Stimulated activated CD8-positive, alpha-beta memory T cell treated with anti-CD3 and anti-CD28 coated beads, Interleukin-4, amount 100 ng/mL, for 4 hours (primary cell): ENCODE data around the gene BBS4.

Source experiments
- DNase-seq, 2 donors: peaks; one replicate each; pipeline ENCODE4 v3.0.0-alpha.2; 2020; ENCODE audit warnings: low read depth in 2 of 2, low spot score in 1 of 2

BBS4 gene

DNA sequence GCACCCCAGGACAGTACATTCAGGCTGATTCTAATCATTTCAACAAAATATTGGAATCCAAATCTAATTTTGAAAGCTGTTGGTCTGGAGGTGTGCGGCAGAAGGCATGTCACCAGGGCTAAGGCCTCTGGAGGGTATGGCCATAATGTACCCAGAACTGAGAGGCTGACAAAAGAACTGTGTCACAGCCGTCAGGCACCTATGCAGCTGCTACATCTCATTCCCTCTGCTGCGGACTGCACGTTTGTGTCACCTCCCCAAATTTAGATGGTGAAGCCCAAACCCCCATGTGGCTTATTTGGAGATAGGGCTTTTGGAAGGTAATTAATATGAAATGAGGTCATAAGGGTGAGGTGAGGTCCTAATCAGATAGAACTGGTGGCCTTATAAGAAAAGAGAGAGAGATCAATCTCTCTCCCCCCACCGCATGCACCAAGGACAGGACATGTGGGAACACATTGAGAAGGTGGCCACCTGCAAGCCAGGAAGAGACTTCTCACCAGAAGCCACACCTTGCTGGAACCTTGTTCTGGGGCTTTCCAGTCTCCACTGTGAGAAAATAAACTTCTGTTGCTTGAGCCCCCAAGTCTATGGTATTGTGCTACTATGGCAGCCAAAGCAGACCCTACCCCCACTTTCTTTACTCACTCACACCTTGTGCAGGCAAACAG is 74.7 kb downstream of the BBS4 start:
- no peak for DNase-seq

DNA sequence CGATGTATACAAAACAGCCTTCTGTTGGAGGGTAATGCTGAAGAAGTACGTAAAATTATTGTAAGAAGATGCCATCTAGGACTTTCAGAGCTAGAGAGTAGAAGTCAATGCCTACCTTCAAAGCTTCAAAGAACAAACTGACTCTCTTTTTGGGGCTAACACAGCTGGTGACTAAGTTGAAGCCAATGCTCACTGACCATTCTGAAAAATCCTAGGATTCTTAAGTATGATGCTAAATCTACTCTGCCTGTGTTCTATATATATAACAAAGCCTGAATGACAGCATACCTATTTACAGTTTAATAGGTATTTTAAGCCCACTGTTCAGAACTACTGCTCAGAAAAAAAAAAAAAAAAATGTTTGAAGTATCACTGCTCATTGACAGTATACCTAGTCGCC is 78.6 kb downstream of the BBS4 start:
- DNase-seq: no peak

DNA sequence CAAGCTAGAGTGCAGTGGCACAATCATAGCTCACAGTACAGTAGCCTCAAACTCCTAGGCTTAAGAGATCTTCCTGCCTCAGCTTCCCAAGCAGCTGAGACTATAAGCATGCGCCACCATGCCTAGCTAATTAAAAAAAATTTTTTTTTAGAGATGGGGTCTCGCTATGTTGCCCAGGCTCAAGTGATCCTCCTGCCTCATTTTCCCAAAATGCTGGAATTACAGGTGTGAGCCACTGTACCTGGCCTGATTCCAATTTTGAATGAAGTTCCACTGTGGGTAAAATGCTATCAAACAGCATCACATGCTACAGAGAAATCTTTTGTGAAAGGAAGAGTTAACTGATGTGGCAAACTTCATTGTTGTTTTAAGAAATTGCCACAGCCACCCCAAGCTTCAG is 80.0 kb downstream of the BBS4 start:
- no peak for DNase-seq

DNA sequence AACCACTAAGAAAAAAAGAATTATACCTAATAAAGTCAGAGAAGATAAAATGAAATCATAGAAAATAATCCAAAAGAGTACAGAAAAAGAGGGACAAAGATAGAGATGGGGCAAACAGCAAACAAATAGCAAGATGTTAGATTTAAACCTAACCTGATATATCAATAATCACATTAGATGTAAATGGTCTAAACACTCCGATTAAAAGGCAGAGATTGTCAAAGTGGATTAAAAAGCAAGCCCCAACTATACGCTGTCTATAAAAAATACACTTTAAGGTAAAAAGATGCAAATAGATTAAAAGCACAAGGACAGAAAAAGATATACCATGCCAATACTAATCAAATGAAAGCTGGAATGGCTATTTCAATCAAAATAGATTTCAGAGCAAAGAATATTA is 80.8 kb downstream of the BBS4 start:
- no peak for DNase-seq

DNA sequence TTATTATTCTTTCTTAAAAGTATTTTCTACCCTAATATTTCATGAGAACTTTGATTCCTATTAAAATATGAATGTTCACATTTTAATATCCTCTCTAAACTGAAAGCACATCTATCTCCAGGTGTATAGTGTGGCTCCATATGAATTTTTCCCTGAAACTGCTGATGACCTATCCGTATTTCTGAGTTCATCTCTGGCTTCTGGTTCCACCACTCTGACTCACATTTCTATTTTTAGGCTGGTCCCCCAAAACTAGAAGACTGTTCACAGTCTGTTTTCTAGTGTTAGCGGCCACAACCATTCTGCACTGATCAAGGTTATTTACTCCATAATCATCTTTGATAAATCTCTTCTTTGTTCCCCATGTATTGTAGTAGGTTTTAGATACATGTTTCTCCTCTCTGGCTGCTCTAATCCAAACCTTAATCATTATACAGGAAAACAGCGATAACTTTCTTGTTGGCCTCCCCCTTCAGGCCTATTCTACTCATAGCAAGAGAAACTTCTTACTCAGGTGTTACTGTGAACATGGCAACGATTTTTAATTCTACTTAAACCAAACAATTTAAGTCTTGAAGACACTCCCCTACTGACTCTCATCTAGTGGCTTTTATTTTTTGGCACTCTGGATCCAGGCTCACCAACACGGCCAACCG is 84.8 kb downstream of the BBS4 start:
- no peak for DNase-seq

- no peak for DNase-seq
Measured at GRCh38 chr15:72771329-72771725, 85.3 kb downstream of the BBS4 start.

GRCh38 chr15:72774696-72775383 is 88.8 kb downstream of the BBS4 start:
- no peak for DNase-seq

DNA sequence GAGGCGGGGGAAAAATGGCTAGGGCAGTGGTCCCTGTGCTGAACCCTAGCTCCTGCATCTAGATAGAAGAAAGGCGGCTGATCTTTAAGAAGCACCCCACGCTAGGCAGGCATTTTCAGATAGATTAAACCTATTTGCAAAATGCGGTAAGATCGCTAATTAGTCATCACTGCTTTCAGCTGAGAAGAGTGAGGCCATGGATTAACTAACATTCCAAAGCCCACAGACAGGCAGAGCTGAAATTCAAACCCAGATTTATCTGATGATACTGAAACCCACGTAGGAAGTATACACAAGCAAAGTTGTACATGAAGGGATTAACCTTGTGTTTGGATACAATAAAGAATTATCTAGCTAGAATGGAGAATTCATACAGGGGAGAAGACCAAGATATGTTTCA is 92.8 kb downstream of the BBS4 start:
- no peak for DNase-seq

GRCh38 chr15:72781631-72782030 is 95.6 kb downstream of the BBS4 start:
- DNase-seq: no peak

GRCh38 chr15:72782274-72783003 is 96.4 kb downstream of the BBS4 start:
- DNase-seq: no peak

DNA sequence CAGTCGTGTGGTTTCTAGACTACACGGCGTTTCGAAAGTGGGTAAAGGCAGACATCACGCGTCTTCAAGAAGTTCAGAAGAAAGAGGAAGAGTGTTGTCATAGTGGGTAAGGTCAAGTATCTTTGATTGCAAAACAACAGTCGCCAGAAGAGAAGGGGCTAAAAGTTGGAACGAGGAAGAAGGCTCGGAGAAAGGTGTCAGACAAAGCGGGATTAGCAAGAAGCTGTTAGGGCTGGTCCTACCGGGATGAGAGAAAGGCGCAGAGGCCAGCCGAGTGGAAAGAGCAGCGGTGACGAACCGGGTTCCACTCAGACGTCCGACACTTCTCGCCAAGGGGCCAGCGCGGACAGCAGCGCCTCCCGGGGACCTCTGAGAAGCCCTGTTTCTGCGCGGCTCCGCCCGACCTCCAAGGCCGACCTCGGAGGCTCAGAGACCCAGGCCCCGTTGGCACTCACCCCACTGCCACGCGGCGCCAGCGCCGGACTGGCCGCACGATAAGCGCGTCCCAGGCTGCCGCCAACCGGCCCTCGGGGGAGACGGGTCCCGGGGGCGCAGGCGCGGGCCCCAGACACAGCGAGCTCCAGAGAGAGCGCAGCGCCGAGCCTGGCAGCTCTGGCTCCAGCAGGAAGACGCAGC is 97.1 kb downstream of the BBS4 start:
- peak in 1 of 2 donors; percentile 13 for DNase-seq

GRCh38 chr15:72783640-72784455 is 97.8 kb downstream of the BBS4 start, which contains the start of gene ADPGK:
ADPGK (minus strand) TSS chr15:72783758; CDS start chr15:72783691, 67 bp downstream.
- DNase-seq: peak; percentile 85 to 86

GRCh38 chr15:72784456-72784876 is 98.5 kb downstream of the BBS4 start:
- DNase-seq: no peak

DNA sequence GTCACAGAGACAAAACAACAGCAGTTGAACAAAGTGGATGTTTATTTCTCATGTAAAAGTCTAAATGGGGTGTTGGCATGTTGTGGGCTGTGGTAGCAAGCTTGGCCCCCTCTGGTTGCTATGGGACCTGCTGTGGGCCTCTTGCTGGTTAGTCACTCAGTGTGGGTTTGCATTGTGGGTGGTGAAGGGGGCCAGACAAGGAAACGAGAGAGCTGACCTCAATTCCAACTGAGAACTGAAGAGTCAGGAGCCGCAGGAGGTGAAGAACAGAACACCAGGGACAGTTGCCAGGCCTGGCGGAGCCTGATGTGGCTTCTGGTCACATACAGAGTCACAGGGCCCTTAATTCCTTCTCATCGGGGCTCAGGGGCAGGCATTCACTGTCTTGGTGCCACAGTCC is 99.4 kb downstream of the BBS4 start:
- DNase-seq: peak in 1 of 2 donors; percentile 45

DNA sequence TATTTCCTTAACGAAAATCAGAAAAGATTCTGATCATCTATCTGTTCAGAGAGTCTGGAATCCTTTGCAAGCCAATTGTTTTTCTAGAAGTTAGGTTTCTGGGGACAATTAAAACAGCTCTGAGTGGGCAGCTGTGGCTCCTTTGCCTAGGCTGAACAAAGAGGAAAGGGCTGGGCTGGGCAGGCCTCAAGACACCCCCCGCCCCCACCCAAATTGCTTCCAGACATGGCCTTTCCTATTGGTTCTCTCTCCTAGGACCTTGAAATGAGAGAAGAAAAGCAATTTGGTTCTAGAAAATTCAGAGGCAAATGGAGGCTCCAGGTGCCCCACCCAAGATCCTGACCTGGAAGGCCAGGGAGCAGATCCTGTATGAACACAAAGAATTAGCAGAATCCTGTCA is 99.8 kb downstream of the BBS4 start:
- no peak for DNase-seq

- no peak for DNase-seq
Measured at GRCh38 chr15:72786242-72786641, 100.2 kb downstream of the BBS4 start.

- no peak for DNase-seq
Measured at GRCh38 chr15:72786676-72787345, 100.8 kb downstream of the BBS4 start.

GRCh38 chr15:72787526-72787925 is 101.5 kb downstream of the BBS4 start:
- no peak for DNase-seq
